ENCODE measurements around the gene MCC.

DNA sequence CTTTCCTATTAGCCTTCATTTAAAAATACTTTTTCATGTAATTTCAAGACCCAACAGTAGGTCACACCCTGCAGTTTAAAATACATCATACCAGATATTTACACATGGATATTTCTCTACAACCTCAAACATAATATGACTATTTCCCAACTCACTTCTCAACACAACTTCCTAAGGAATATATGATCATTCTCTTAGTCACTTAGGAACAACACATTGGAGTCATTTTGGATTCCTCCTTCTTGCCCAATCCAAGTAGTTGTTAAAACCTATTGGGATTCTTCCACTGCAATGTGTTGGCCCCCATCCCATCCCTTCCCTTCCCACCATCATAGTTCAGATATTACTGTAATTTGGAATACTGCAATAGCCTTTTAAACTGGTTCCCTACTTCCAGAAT lies 366.2 kb downstream of the MCC start:
- TF ChIP-seq FOXA1 (IDR thresholded peaks at IDR 0.05) (no peak), L3MBTL2 (conservative IDR thresholded peaks at IDR 0.05) (no peak)
